GM23338 (cell line): ENCODE measurements around the gene ODAD4.

Source experiments
- CREB1 ChIP-seq: fragments of 250-450 bp; sonication (Bioruptor Pico); IDR thresholded peaks from 2 replicates; pipeline ENCODE4 v1.5.0; 2020; ENCODE audit warnings: low read depth, mild to moderate bottlenecking, moderate library complexity
- EZH2 ChIP-seq: fragments of 200-600 bp; sonication (generic); IDR thresholded peaks from one replicate; pipeline ENCODE4 v1.8.0; 2017; ENCODE audit warnings: antibody characterized with exemption, mild to moderate bottlenecking, low read depth; ENCODE audit not compliant: unreplicated experiment
- EZH2phosphoT487 ChIP-seq: fragments of 200-600 bp; sonication (generic); IDR thresholded peaks from one replicate; pipeline ENCODE4 v1.8.1; 2018; ENCODE audit warnings: antibody characterized with exemption; ENCODE audit not compliant: unreplicated experiment
- JUNB ChIP-seq: IDR thresholded peaks from one replicate; pipeline ENCODE4 v1.6.1; 2016; ENCODE audit warnings: antibody characterized with exemption; ENCODE audit not compliant: unreplicated experiment
- NANOG ChIP-seq: IDR thresholded peaks from 2 replicates; pipeline ENCODE4 v1.6.1; 2016; ENCODE audit warnings: antibody characterized with exemption, borderline replicate concordance
- POLR2AphosphoS5 ChIP-seq: IDR thresholded peaks from 2 replicates; pipeline ENCODE4 v1.6.1; 2016; ENCODE audit warnings: antibody characterized with exemption, low read depth
- STAT1 ChIP-seq: IDR thresholded peaks from one replicate; pipeline ENCODE4 v1.6.1; 2016; ENCODE audit warnings: antibody characterized with exemption; ENCODE audit not compliant: unreplicated experiment
- ZNF114 ChIP-seq: fragments of 250-450 bp; sonication (Bioruptor Pico); IDR thresholded peaks from 2 replicates; pipeline ENCODE4 v1.5.0; 2020; ENCODE audit warnings: mild to moderate bottlenecking, moderate library complexity
- ZNF331 ChIP-seq: fragments of 250-450 bp; sonication (Bioruptor Pico); IDR thresholded peaks from 2 replicates; pipeline ENCODE4 v1.5.0; 2020; ENCODE audit warnings: low read depth, mild to moderate bottlenecking, moderate library complexity
- TF ChIP-seq, protein P1 (sequence below), 2 experiments: fragments of 200-600 bp in 1 of 2; sonication (generic) in 1 of 2; conservative IDR thresholded peaks; 2 replicates each; pipeline versions ENCODE4 v1.5.1 to v1.6.1; 2016 to 2017; ENCODE audit warnings: antibody characterized with exemption in 2 of 2, low read depth in 2 of 2, mild to moderate bottlenecking in 2 of 2, moderate library complexity in 1 of 2
- TF ChIP-seq, protein P2 (sequence below): IDR thresholded peaks from one replicate; pipeline ENCODE4 v1.6.1; 2018; ENCODE audit warnings: antibody characterized with exemption; ENCODE audit not compliant: unreplicated experiment
- TF ChIP-seq, protein P3 (sequence below): IDR thresholded peaks from 2 replicates; pipeline ENCODE4 v1.6.1; 2016; ENCODE audit warnings: antibody characterized with exemption
- TF ChIP-seq, protein P4 (sequence below): fragments of 250-450 bp; sonication (Bioruptor Pico); IDR thresholded peaks from 2 replicates; pipeline ENCODE4 v1.5.0; 2020; ENCODE audit warnings: mild to moderate bottlenecking, moderate library complexity

DNA sequence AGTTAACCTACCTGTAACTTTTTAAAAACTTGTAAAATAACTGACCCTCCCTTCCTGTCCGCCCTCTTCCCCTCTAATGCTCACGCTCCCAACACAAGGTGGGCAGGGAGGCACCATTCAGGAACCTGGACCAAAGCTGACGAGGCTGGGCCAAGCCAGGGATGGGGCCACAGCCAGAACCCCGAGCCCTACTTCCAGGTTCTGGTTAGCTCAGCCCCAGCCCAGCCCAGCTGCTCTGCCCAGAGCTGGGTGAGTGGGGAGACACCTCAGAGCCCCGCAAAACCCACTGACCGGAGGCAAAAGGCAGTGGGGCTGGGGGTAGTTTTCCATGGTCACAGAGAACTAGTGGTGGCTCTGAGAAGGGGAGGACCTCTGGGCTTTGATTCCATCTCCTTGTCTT is 43.6 kb downstream of the ODAD4 start:
- TF ChIP-seq, protein P1, sequence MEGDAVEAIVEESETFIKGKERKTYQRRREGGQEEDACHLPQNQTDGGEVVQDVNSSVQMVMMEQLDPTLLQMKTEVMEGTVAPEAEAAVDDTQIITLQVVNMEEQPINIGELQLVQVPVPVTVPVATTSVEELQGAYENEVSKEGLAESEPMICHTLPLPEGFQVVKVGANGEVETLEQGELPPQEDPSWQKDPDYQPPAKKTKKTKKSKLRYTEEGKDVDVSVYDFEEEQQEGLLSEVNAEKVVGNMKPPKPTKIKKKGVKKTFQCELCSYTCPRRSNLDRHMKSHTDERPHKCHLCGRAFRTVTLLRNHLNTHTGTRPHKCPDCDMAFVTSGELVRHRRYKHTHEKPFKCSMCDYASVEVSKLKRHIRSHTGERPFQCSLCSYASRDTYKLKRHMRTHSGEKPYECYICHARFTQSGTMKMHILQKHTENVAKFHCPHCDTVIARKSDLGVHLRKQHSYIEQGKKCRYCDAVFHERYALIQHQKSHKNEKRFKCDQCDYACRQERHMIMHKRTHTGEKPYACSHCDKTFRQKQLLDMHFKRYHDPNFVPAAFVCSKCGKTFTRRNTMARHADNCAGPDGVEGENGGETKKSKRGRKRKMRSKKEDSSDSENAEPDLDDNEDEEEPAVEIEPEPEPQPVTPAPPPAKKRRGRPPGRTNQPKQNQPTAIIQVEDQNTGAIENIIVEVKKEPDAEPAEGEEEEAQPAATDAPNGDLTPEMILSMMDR (conservative IDR thresholded peaks at IDR 0.05; ENCODE audit: low read depth in 2 of 2): no peak
- TF ChIP-seq POLR2AphosphoS5: no peak; the same call in 1 of the 2 replicates
- no peak for TF ChIP-seq EZH2
- TF ChIP-seq, protein P2, sequence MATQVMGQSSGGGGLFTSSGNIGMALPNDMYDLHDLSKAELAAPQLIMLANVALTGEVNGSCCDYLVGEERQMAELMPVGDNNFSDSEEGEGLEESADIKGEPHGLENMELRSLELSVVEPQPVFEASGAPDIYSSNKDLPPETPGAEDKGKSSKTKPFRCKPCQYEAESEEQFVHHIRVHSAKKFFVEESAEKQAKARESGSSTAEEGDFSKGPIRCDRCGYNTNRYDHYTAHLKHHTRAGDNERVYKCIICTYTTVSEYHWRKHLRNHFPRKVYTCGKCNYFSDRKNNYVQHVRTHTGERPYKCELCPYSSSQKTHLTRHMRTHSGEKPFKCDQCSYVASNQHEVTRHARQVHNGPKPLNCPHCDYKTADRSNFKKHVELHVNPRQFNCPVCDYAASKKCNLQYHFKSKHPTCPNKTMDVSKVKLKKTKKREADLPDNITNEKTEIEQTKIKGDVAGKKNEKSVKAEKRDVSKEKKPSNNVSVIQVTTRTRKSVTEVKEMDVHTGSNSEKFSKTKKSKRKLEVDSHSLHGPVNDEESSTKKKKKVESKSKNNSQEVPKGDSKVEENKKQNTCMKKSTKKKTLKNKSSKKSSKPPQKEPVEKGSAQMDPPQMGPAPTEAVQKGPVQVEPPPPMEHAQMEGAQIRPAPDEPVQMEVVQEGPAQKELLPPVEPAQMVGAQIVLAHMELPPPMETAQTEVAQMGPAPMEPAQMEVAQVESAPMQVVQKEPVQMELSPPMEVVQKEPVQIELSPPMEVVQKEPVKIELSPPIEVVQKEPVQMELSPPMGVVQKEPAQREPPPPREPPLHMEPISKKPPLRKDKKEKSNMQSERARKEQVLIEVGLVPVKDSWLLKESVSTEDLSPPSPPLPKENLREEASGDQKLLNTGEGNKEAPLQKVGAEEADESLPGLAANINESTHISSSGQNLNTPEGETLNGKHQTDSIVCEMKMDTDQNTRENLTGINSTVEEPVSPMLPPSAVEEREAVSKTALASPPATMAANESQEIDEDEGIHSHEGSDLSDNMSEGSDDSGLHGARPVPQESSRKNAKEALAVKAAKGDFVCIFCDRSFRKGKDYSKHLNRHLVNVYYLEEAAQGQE: no peak
- no peak for TF ChIP-seq CREB1 (CRISPR knock-in tag)
- TF ChIP-seq, protein P3, sequence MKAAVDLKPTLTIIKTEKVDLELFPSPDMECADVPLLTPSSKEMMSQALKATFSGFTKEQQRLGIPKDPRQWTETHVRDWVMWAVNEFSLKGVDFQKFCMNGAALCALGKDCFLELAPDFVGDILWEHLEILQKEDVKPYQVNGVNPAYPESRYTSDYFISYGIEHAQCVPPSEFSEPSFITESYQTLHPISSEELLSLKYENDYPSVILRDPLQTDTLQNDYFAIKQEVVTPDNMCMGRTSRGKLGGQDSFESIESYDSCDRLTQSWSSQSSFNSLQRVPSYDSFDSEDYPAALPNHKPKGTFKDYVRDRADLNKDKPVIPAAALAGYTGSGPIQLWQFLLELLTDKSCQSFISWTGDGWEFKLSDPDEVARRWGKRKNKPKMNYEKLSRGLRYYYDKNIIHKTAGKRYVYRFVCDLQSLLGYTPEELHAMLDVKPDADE: no peak
- no peak for TF ChIP-seq EZH2phosphoT487
- no peak for TF ChIP-seq JUNB
- no peak for TF ChIP-seq ZNF331 (CRISPR knock-in tag)
- TF ChIP-seq, protein P4, sequence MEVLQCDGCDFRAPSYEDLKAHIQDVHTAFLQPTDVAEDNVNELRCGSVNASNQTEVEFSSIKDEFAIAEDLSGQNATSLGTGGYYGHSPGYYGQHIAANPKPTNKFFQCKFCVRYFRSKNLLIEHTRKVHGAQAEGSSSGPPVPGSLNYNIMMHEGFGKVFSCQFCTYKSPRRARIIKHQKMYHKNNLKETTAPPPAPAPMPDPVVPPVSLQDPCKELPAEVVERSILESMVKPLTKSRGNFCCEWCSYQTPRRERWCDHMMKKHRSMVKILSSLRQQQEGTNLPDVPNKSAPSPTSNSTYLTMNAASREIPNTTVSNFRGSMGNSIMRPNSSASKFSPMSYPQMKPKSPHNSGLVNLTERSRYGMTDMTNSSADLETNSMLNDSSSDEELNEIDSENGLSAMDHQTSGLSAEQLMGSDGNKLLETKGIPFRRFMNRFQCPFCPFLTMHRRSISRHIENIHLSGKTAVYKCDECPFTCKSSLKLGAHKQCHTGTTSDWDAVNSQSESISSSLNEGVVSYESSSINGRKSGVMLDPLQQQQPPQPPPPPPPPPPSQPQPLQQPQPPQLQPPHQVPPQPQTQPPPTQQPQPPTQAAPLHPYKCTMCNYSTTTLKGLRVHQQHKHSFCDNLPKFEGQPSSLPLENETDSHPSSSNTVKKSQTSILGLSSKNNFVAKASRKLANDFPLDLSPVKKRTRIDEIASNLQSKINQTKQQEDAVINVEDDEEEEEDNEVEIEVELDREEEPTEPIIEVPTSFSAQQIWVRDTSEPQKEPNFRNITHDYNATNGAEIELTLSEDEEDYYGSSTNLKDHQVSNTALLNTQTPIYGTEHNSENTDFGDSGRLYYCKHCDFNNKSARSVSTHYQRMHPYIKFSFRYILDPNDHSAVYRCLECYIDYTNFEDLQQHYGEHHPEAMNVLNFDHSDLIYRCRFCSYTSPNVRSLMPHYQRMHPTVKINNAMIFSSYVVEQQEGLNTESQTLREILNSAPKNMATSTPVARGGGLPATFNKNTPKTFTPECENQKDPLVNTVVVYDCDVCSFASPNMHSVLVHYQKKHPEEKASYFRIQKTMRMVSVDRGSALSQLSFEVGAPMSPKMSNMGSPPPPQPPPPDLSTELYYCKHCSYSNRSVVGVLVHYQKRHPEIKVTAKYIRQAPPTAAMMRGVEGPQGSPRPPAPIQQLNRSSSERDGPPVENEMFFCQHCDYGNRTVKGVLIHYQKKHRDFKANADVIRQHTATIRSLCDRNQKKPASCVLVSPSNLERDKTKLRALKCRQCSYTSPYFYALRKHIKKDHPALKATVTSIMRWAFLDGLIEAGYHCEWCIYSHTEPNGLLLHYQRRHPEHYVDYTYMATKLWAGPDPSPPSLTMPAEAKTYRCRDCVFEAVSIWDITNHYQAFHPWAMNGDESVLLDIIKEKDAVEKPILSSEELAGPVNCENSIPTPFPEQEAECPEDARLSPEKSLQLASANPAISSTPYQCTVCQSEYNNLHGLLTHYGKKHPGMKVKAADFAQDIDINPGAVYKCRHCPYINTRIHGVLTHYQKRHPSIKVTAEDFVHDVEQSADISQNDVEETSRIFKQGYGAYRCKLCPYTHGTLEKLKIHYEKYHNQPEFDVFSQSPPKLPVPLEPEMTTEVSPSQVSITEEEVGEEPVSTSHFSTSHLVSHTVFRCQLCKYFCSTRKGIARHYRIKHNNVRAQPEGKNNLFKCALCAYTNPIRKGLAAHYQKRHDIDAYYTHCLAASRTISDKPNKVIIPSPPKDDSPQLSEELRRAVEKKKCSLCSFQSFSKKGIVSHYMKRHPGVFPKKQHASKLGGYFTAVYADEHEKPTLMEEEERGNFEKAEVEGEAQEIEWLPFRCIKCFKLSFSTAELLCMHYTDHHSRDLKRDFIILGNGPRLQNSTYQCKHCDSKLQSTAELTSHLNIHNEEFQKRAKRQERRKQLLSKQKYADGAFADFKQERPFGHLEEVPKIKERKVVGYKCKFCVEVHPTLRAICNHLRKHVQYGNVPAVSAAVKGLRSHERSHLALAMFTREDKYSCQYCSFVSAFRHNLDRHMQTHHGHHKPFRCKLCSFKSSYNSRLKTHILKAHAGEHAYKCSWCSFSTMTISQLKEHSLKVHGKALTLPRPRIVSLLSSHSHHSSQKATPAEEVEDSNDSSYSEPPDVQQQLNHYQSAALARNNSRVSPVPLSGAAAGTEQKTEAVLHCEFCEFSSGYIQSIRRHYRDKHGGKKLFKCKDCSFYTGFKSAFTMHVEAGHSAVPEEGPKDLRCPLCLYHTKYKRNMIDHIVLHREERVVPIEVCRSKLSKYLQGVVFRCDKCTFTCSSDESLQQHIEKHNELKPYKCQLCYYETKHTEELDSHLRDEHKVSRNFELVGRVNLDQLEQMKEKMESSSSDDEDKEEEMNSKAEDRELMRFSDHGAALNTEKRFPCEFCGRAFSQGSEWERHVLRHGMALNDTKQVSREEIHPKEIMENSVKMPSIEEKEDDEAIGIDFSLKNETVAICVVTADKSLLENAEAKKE (CRISPR knock-in tag): no peak
- no peak for TF ChIP-seq NANOG
- TF ChIP-seq STAT1: no peak
- TF ChIP-seq ZNF114 (CRISPR knock-in tag): no peak
